GM12875 (cell line): ENCODE data around the gene CALML6.

Experiments used
- H3K4me3 ChIP-seq: one replicate; pipeline ENCODE4 v1.5.1; 2011; ENCODE audit warnings: low read depth, low read length, control low read depth
- CTCF ChIP-seq: IDR thresholded peaks from 2 replicates; pipeline ENCODE4 v1.5.1; 2011; ENCODE audit warnings: low read depth, mild to moderate bottlenecking, control low read depth, inconsistent platforms, low read length, moderate library complexity, borderline replicate concordance; ENCODE audit not compliant: insufficient read depth

The CALML6 gene

GRCh38 chr1:1914971-1915692, at the start of gene CALML6:
Gene CALML6, plus strand, starts transcription at chr1:1915260. Its CDS starts 21 bp downstream, at chr1:1915281.
- no peak within 1 kb of the TSS for H3K4me3 ChIP-seq
- TF ChIP-seq CTCF: no peak

- no peak for TF ChIP-seq CTCF
- H3K4me3 ChIP-seq: no peak overlapping the region
These were observed 47.9 kb upstream of the CALML6 start for GRCh38 chr1:1867164-1867563.

- no peak overlapping the region for H3K4me3 ChIP-seq
- TF ChIP-seq CTCF: no peak
These were observed 45.6 kb upstream of the CALML6 start for GRCh38 chr1:1869469-1869868.

GRCh38 chr1:1872329-1872994, 42.6 kb upstream of the CALML6 start:
- no peak overlapping the region for H3K4me3 ChIP-seq
- TF ChIP-seq CTCF: no peak

GRCh38 chr1:1873186-1873585, 41.9 kb upstream of the CALML6 start:
- TF ChIP-seq CTCF: no peak
- no peak overlapping the region for H3K4me3 ChIP-seq

GRCh38 chr1:1874901-1875300, 40.2 kb upstream of the CALML6 start:
- H3K4me3 ChIP-seq: no peak overlapping the region
- no peak for TF ChIP-seq CTCF

GRCh38 chr1:1875932-1876331, 39.1 kb upstream of the CALML6 start:
- no peak overlapping the region for H3K4me3 ChIP-seq
- TF ChIP-seq CTCF: no peak
